Sigmoid colon (tissue), 7 donors: ENCODE measurements around the gene GAS2L1. TPM values are rescaled to one million over a fixed set of nuclear protein-coding genes. Genes with fewer than 3 reads are reported as not detected.

Experiments used
- DNase-seq: peaks from one replicate; pipeline ENCODE4 v3.0.0-alpha.2; 2019
- H3K27ac ChIP-seq, 4 donors: fragments of 200-600 bp; sonication (generic); one replicate each; pipeline ENCODE4 v1.5.1; 2016 to 2019; ENCODE audit warnings: mild to moderate bottlenecking in 1 of 4
- H3K27me3 ChIP-seq, 3 donors: fragments of 200-600 bp; sonication (generic); one replicate each; pipeline ENCODE4 v1.5.1; 2019; ENCODE audit warnings: mild to moderate bottlenecking in 1 of 3
- H3K36me3 ChIP-seq, 4 donors: fragments of 200-600 bp; sonication (generic); one replicate each; pipeline ENCODE4 v1.5.1; 2016 to 2019
- H3K4me1 ChIP-seq, 4 donors: fragments of 200-600 bp; sonication (generic); one replicate each; pipeline ENCODE4 v1.5.1; 2017 to 2019
- H3K4me3 ChIP-seq, 4 donors: fragments of 200-600 bp; sonication (generic); one replicate each; pipeline ENCODE4 v1.5.1; 2017 to 2019; ENCODE audit warnings: mild to moderate bottlenecking in 2 of 4, moderate library complexity in 1 of 4
- H3K9me3 ChIP-seq, 4 donors: fragments of 200-600 bp in 3 of 4; sonication (generic) in 3 of 4; one replicate each; pipeline versions ENCODE4 v1.5.1 to v1.6.1; 2013 to 2019
- EP300 ChIP-seq, 4 donors: sonication (generic); formaldehyde crosslinking; IDR thresholded peaks; one replicate each; pipeline ENCODE4 v1.6.1; 2017; ENCODE audit warnings: antibody characterized with exemption in 4 of 4
- POLR2A ChIP-seq, 2 donors: fragments of 450-650 bp; IDR thresholded peaks; one replicate each; pipeline ENCODE4 v1.6.1; 2016; ENCODE audit warnings: antibody characterized with exemption in 2 of 2, mild to moderate bottlenecking in 2 of 2, moderate library complexity in 2 of 2
- POLR2AphosphoS5 ChIP-seq, 4 donors: sonication (generic); formaldehyde crosslinking; IDR thresholded peaks; one replicate each; pipeline ENCODE4 v1.6.1; 2017; ENCODE audit warnings: antibody characterized with exemption in 4 of 4
- WGBS, 2 donors: extraction: QIAGEN DNeasy Blood & Tissue Kit; methylation state at CpG; one replicate each; pipeline ENCODE4 v1.1.7; 2013; 5-methylcytosine and 5-hydroxymethylcytosine counted together
- intact Hi-C: fragments of 100-400 bp; cut with DNase I; formaldehyde crosslinking; loops from one replicate; pipeline ENCODE4 v1.15.1; 2023
- polyA plus RNA-seq, 3 donors: library from polyadenylated mRNA; stranded (reverse); fragments of 200-250 nt; gene quantifications; one replicate each; pipeline ENCODE4 v1.2.3, GENCODE V29; 2013
- total RNA-seq, 4 donors: library from RNA; depleted of rRNA; stranded (reverse); fragments of >200 nt; gene quantifications; one replicate each; pipeline ENCODE4 v1.1.0, GENCODE V29; 2016
- TF ChIP-seq, protein P1 (sequence below), 4 experiments: fragments of 450-650 bp in 3 of 4; fragments of 200-600 bp in 1 of 4; IDR thresholded peaks; one replicate each; pipeline ENCODE4 v1.5.1; 2016 to 2019; ENCODE audit warnings: antibody characterized with exemption in 4 of 4, mild to moderate bottlenecking in 3 of 4, moderate library complexity in 2 of 4
- donor health status: healthy with polysubstance abuse.
- donor health status: Bipolar disorder and iron deficiency.
- donor health status: healthy.

The GAS2L1 gene
- total and polyA plus RNA-seq, 7 donors = 12.0 to 27.5 (median 22.1) TPM

DNA sequence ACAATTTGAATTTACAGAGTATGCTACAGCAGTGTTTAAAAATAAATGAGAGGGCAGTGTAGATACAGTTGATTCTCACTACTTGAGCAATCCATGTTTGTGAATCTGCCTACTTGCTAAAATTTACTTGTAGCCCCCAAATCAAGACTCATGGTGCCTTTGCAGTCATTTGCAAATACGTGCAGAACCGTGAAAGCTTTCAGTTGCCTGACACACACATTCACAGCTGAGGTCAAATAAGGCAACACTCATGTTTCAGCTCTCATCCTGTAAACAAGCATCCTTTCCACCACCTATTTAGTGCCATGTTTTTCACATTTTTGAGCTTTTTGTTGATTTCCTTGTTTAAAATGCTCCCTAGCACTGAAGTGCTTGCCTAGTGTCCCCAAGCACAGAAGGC is 41.6 kb downstream of the GAS2L1 start:
- Histone ChIP-seq H3K4me1 (peaks cover 0 to 47% (median 44%) of the 10 kb centered on the region in 4 donors), H3K9me3 (no peaks in the 10 kb centered on the region), H3K36me3 (peaks cover 11 to 60% (median 49%) of the 10 kb centered on the region in 4 donors), H3K27me3 (no peaks in the 10 kb centered on the region), H3K27ac (no peak overlapping the region), H3K4me3 (no peak overlapping the region)
- TF ChIP-seq EP300 (IDR thresholded peaks at IDR 0.05) = no peak
- WGBS, 2 donors = 81 to 88% methylated on average over 2 of the region's 2 CpGs
- DNase-seq = no peak
- intact Hi-C loops = no loop called here

DNA sequence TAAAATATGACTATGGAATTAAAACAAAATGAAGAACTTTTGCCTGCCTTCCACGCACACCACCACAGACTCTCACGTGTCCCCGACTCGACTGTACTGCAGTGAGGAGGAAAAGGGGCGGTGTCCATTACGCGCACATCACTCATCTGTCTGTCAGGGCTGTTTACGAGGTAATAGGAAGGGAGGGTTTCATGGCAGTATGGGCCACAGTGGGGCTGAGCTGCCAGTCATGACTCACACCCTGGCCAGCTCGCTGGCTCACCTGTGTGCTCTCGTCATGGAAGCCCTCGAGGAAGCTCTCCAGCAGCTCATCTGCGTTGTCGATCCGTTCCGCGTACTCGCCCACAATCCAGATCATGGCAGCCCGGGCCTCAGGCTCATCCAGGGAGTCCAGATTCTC is 42.5 kb downstream of the GAS2L1 start:
- WGBS, 2 donors = 88 to 89% methylated on average over 18 of the region's 18 CpGs
- peaks cover 17 to 66% (median 57%) of the 10 kb centered on the region in 4 donors for H3K36me3 ChIP-seq
- intact Hi-C loops = no loop called here
- no peak for DNase-seq
- no peaks in the 10 kb centered on the region for H3K27me3 ChIP-seq
- H3K9me3 ChIP-seq = no peaks in the 10 kb centered on the region
- peaks cover 0 to 38% (median 35%) of the 10 kb centered on the region in 4 donors for H3K4me1 ChIP-seq
- no peak overlapping the region for H3K27ac ChIP-seq
- TF ChIP-seq, protein P1, sequence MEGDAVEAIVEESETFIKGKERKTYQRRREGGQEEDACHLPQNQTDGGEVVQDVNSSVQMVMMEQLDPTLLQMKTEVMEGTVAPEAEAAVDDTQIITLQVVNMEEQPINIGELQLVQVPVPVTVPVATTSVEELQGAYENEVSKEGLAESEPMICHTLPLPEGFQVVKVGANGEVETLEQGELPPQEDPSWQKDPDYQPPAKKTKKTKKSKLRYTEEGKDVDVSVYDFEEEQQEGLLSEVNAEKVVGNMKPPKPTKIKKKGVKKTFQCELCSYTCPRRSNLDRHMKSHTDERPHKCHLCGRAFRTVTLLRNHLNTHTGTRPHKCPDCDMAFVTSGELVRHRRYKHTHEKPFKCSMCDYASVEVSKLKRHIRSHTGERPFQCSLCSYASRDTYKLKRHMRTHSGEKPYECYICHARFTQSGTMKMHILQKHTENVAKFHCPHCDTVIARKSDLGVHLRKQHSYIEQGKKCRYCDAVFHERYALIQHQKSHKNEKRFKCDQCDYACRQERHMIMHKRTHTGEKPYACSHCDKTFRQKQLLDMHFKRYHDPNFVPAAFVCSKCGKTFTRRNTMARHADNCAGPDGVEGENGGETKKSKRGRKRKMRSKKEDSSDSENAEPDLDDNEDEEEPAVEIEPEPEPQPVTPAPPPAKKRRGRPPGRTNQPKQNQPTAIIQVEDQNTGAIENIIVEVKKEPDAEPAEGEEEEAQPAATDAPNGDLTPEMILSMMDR (IDR thresholded peaks at IDR 0.05) = no peak
- TF ChIP-seq POLR2A (IDR thresholded peaks at IDR 0.05) (no peak), EP300 (IDR thresholded peaks at IDR 0.05) (no peak), POLR2AphosphoS5 (IDR thresholded peaks at IDR 0.05) (no peak)
- H3K4me3 ChIP-seq = no peak overlapping the region

DNA sequence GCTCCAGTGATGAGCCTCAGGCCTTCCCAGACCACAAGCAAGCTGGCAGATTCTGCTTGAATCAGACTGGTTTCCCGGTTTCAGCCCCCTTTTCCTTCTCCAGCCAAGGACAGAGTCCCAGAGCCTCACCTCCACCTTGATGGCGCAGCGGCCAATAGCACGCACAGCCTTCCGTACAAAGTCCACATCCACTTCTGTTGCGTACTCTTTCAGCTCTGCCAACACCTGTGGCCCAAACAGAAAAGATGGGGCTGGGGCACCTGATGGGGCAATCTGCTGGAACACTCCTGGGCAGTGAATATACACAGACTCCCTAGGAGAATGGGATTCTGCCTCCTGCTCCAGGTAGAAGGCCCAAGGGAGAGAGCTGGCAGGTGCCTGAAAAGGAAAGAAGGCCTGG is 44.6 kb downstream of the GAS2L1 start:
- TF ChIP-seq, protein P1 (IDR thresholded peaks at IDR 0.05) = no peak
- no peak for TF ChIP-seq POLR2A (IDR thresholded peaks at IDR 0.05)
- no peak for TF ChIP-seq EP300 (IDR thresholded peaks at IDR 0.05)
- no peak for TF ChIP-seq POLR2AphosphoS5 (IDR thresholded peaks at IDR 0.05)
- Histone ChIP-seq H3K4me3 (no peak overlapping the region), H3K27me3 (no peaks in the 10 kb centered on the region), H3K27ac (no peak overlapping the region), H3K9me3 (no peaks in the 10 kb centered on the region), H3K36me3 (peaks cover 24 to 86% (median 72%) of the 10 kb centered on the region in 4 donors), H3K4me1 (peaks cover 0 to 17% (median 16%) of the 10 kb centered on the region in 4 donors)
- 31 to 78% methylated on average over 6 of the region's 6 CpGs for WGBS, 2 donors
- intact Hi-C loops = no loop called here
- DNase-seq = no peak

DNA sequence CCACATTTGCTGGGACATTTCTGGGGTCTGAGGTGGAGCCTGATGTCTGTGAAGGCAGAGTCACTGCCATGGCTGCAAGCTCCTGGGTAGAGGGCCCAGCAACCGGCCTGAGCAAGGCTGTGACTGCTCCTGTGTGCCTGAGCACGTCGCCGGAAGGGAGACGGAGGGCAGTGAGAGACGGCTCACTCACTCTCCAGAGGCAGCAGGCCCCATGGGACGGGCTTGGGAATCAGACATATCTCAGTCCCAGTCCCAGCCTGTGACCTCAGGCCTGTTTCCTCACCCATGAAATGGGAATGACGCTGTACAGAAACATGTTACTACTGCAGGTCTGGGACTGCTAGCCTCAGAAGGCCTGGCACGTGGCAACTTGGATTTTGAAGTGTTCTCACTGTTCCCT is 45.4 kb downstream of the GAS2L1 start:
- 94 to 96% methylated on average over 9 of the region's 9 CpGs for WGBS, 2 donors
- peaks cover 26 to 95% (median 76%) of the 10 kb centered on the region in 4 donors for H3K36me3 ChIP-seq

DNA sequence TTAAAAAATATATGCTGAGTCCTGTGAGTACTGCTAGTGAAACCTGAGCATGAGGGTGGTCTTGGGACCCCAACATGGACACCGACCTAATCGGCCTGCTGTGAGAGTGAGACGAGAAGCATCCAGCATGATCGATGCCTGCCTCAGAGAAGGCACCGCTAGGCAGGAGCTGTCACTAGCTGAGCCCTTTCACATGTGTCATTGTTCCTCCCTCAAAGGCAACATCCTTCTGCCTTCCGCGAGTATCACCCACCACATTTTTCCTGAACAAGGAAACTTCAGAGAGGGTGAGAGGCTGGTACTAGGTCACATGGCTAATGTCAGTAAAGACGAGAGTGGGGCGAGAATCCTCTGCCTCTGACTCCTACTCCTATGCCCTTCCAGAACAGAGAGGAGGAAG is 46.3 kb downstream of the GAS2L1 start:
- no peak for DNase-seq
- 90 to 94% methylated on average over 9 of the region's 9 CpGs for WGBS, 2 donors
- H3K36me3 ChIP-seq = peaks cover 26 to 92% (median 74%) of the 10 kb centered on the region in 4 donors
- no peak overlapping the region for H3K4me3 ChIP-seq
- H3K27me3 ChIP-seq = no peaks in the 10 kb centered on the region
- TF ChIP-seq, protein P1 (IDR thresholded peaks at IDR 0.05) = no peak
- TF ChIP-seq POLR2A (IDR thresholded peaks at IDR 0.05) (no peak), EP300 (IDR thresholded peaks at IDR 0.05) (no peak), POLR2AphosphoS5 (IDR thresholded peaks at IDR 0.05) (no peak)
- intact Hi-C loops = no loop called here
- H3K27ac ChIP-seq = no peak overlapping the region
- H3K9me3 ChIP-seq = no peaks in the 10 kb centered on the region
- H3K4me1 ChIP-seq = peaks cover 0 to under 1% (median 0%) of the 10 kb centered on the region in 4 donors

More for the DNA sequence above, 45.4 kb downstream of the GAS2L1 start:
- TF ChIP-seq, protein P1 (IDR thresholded peaks at IDR 0.05) = no peak
- TF ChIP-seq EP300 (IDR thresholded peaks at IDR 0.05) = no peak
- no peak for TF ChIP-seq POLR2AphosphoS5 (IDR thresholded peaks at IDR 0.05)
- TF ChIP-seq POLR2A (IDR thresholded peaks at IDR 0.05) = no peak
- Histone ChIP-seq H3K9me3 (no peaks in the 10 kb centered on the region), H3K27me3 (no peaks in the 10 kb centered on the region), H3K4me3 (no peak overlapping the region), H3K27ac (no peak overlapping the region), H3K4me1 (peaks cover 0 to 9% (median 7%) of the 10 kb centered on the region in 4 donors)
- no peak for DNase-seq
- intact Hi-C loops = no loop called here
